Kidney epithelial cell (primary cell): ENCODE results near the gene NR4A1. TPM values are rescaled to one million over a fixed set of nuclear protein-coding genes. Genes with fewer than 3 reads are reported as not detected.
A peak's percentile ranks its signal among the peaks of the same experiment; 100 is the strongest.

Experiments
- DNase-seq: peaks from one replicate; pipeline ENCODE4 v3.0.0-alpha.2; 2010; ENCODE audit warnings: low read depth
- H3K27me3 ChIP-seq: 2 replicates; pipeline ENCODE4 v1.6.0; 2011; ENCODE audit warnings: low read length; ENCODE audit not compliant: control insufficient read depth, insufficient read depth
- H3K36me3 ChIP-seq: 2 replicates; pipeline ENCODE4 v1.5.1; 2011; ENCODE audit warnings: low read length; ENCODE audit not compliant: control insufficient read depth, insufficient read depth
- H3K4me3 ChIP-seq: 2 replicates; pipeline ENCODE4 v1.5.1; 2011; ENCODE audit warnings: low read depth, mild to moderate bottlenecking, control low read depth, low read length
- CTCF ChIP-seq: IDR thresholded peaks from 2 replicates; pipeline ENCODE4 v1.5.1; 2011; ENCODE audit warnings: mild to moderate bottlenecking, moderate library complexity, low read length, control low read depth, inconsistent platforms; ENCODE audit not compliant: insufficient read depth, poor library complexity, severe bottlenecking
- total RNA-seq: library from RNA; depleted of rRNA; stranded (reverse); fragments of >200 nt; gene quantifications from 2 replicates; pipeline ENCODE4 v1.2.3, GENCODE V29; 2015

Gene NR4A1
- total RNA-seq, 1 donor from 2014 or later: 9.2 TPM

GRCh38 chr12:52036587-52037171, 14.6 kb upstream of the NR4A1 start:
- no peak for DNase-seq
- no peak for TF ChIP-seq CTCF

GRCh38 chr12:52037248-52037861, 13.9 kb upstream of the NR4A1 start:
- H3K36me3 ChIP-seq: no peaks in the 10 kb centered on the region
- peak; percentile 13 for TF ChIP-seq CTCF
- DNase-seq: no peak

More at GRCh38 chr12:52036587-52037171, 14.6 kb upstream of the NR4A1 start:
- peak overlapping the region; percentile 30 for H3K4me3 ChIP-seq
- peaks cover 5% of the 10 kb centered on the region for H3K27me3 ChIP-seq
- H3K36me3 ChIP-seq: no peaks in the 10 kb centered on the region

GRCh38 chr12:52038447-52038846, 12.8 kb upstream of the NR4A1 start:
- Histone ChIP-seq H3K36me3 (no peaks in the 10 kb centered on the region), H3K27me3 (peaks cover 5% of the 10 kb centered on the region), H3K4me3 (no peak overlapping the region)
- no peak for DNase-seq
- TF ChIP-seq CTCF: no peak

More at GRCh38 chr12:52037248-52037861, 13.9 kb upstream of the NR4A1 start:
- Histone ChIP-seq H3K4me3 (peak overlapping the region; percentile 53), H3K27me3 (peaks cover 5% of the 10 kb centered on the region)

GRCh38 chr12:52041035-52041434, 10.2 kb upstream of the NR4A1 start:
- no peak for DNase-seq
- no peaks in the 10 kb centered on the region for H3K36me3 ChIP-seq
- peaks cover 5% of the 10 kb centered on the region for H3K27me3 ChIP-seq
- TF ChIP-seq CTCF: no peak
- H3K4me3 ChIP-seq: no peak overlapping the region

GRCh38 chr12:52041695-52042123, 9.5 kb upstream of the NR4A1 start:
- H3K4me3 ChIP-seq: no peak overlapping the region
- H3K36me3 ChIP-seq: no peaks in the 10 kb centered on the region
- no peak for DNase-seq
- no peak for TF ChIP-seq CTCF
- peaks cover under 1% of the 10 kb centered on the region for H3K27me3 ChIP-seq
